Endothelial cell of umbilical vein (primary cell): Measurements from ENCODE around the gene ITPR2. TPM values are rescaled to one million over a fixed set of nuclear protein-coding genes. Genes with fewer than 3 reads are reported as not detected.
"Not testable (repeated sequence)": the region's sequence is repeated elsewhere in the genome, so short reads cannot be mapped to it uniquely, and the experiment has no call there.

Experiments
- BruUV-seq: library from RNA; stranded (reverse); fragments of 400-500 nt; replicated peaks from 2 replicates; lab custom pipeline; 2021; lab: Mats Ljungman, UMichigan
- CTCF ChIA-PET: fragments of 300-600, 350-600 bp; sonication (Branson Sonifier 250); formaldehyde crosslinking; loops from one replicate; lab custom pipeline; 2021; ENCODE audit warnings: antibody characterized with exemption, inconsistent platforms; lab: Charles Lee
- POLR2A ChIA-PET: fragments of 300-600, 350-600 bp; sonication (Branson Sonifier 250); formaldehyde crosslinking; loops from one replicate; lab custom pipeline; 2021; ENCODE audit warnings: antibody characterized with exemption, inconsistent platforms; lab: Charles Lee
- DNase-seq: peaks from one replicate; pipeline ENCODE4 v3.0.0-alpha.2; 2011; ENCODE audit warnings: low read depth, low spot score
- FAIRE-seq: peaks from 2 replicates; lab custom pipeline; 2011; peaks lifted over from hg19 to GRCh38; lab: Jason Lieb, UNC
- H2AFZ ChIP-seq: 2 replicates; pipeline ENCODE4 v1.6.0; 2012; ENCODE audit warnings: low read depth, low read length, control low read depth, inconsistent platforms
- H3K27ac ChIP-seq: 2 replicates; pipeline ENCODE4 v1.5.1; 2011; ENCODE audit warnings: low read depth, mild to moderate bottlenecking, control low read depth, low read length, moderate library complexity; ENCODE audit not compliant: insufficient read depth
- H3K27me3 ChIP-seq, 2 experiments: 2 replicates each; pipeline versions ENCODE4 v1.6.0 to v1.6.1; 2011; ENCODE audit warnings: low read length in 2 of 2, mixed read lengths in 1 of 2; ENCODE audit not compliant: control insufficient read depth in 2 of 2, insufficient read depth in 2 of 2
- H3K36me3 ChIP-seq, 2 experiments: 2 replicates in 1 of 2; 3 replicates in 1 of 2; pipeline ENCODE4 v1.5.1; 2011; ENCODE audit warnings: low read length in 2 of 2, mild to moderate bottlenecking in 1 of 2, moderate library complexity in 1 of 2; ENCODE audit not compliant: control insufficient read depth in 2 of 2, insufficient read depth in 2 of 2; ENCODE audit errors: extremely low read depth in 1 of 2
- H3K4me1 ChIP-seq: 3 replicates; pipeline ENCODE4 v1.5.1; 2011; ENCODE audit warnings: mild to moderate bottlenecking, low read length; ENCODE audit not compliant: control insufficient read depth, insufficient read depth; ENCODE audit errors: extremely low read depth
- H3K4me2 ChIP-seq: 2 replicates; pipeline ENCODE4 v1.6.1; 2011; ENCODE audit warnings: low read length, control low read depth, mixed read lengths; ENCODE audit not compliant: insufficient read depth
- H3K4me3 ChIP-seq, 3 experiments: fragments of 200-600 bp in 1 of 3; sonication (generic), shearing (Covaris generic) in 1 of 3; replicated peaks in 1 of 3; 2 replicates each; pipeline ENCODE4 v1.5.1; 2011 to 2016; ENCODE audit warnings: control low read depth in 3 of 3, low read length in 3 of 3, mild to moderate bottlenecking in 2 of 3, inconsistent platforms in 1 of 3, low read depth in 1 of 3, moderate library complexity in 1 of 3; ENCODE audit not compliant: insufficient read depth in 1 of 3
- H3K79me2 ChIP-seq: 2 replicates; pipeline ENCODE4 v1.6.0; 2012; ENCODE audit warnings: low read length, inconsistent platforms; ENCODE audit not compliant: control insufficient read depth, insufficient read depth
- H3K9ac ChIP-seq: replicated peaks from 2 replicates; pipeline ENCODE3; 2011; ENCODE audit warnings: low read length, control low read depth; ENCODE audit not compliant: insufficient read depth; ENCODE audit errors: extremely low read depth
- H3K9me1 ChIP-seq: replicated peaks from 3 replicates; pipeline ENCODE4 v1.6.0; 2011; ENCODE audit warnings: mild to moderate bottlenecking, low read length; ENCODE audit not compliant: control insufficient read depth, insufficient read depth; ENCODE audit errors: extremely low read depth
- H3K9me3 ChIP-seq: replicated peaks from 2 replicates; pipeline ENCODE4 v1.5.1; 2012; ENCODE audit warnings: low read length, inconsistent platforms; ENCODE audit not compliant: control insufficient read depth, insufficient read depth
- H4K20me1 ChIP-seq: replicated peaks from 2 replicates; pipeline ENCODE3; 2011; ENCODE audit warnings: mild to moderate bottlenecking, low read length; ENCODE audit not compliant: control insufficient read depth, insufficient read depth; ENCODE audit errors: extremely low read depth
- JUN ChIP-seq: IDR thresholded peaks from 2 replicates; pipeline ENCODE4 v1.6.1; 2011; ENCODE audit warnings: borderline replicate concordance, low read depth; ENCODE audit not compliant: insufficient read length, insufficient read depth
- dilution Hi-C: fragments of 300-500 bp; cut with MboI; formaldehyde crosslinking; loops from one replicate; pipeline ENCODE4 v1.15.0; 2019; ENCODE audit warnings: low sequenced_read_pairs; ENCODE audit not compliant: extremely low pct_ligation_motif_present
- intact Hi-C: fragments of 100-400 bp; cut with micrococcal nuclease; formaldehyde crosslinking; loops from one replicate; pipeline ENCODE4 v1.10.0; 2022
- polyA plus RNA-seq, 4 experiments: library from polyadenylated mRNA; depleted of rRNA in 3 of 4; stranded (reverse) in 3 of 4; unstranded in 1 of 4; fragments of >200 nt; gene quantifications; 2 replicates each; pipeline versions ENCODE4 v1.2.1 to v1.2.3, GENCODE V29; 2011 to 2012; ENCODE audit warnings: missing spikeins in 1 of 4
- total RNA-seq: library from RNA; stranded (reverse); gene quantifications from 2 replicates; pipeline ENCODE4 v1.2.3, GENCODE V29; 2021

ITPR2 gene
- total and polyA plus RNA-seq, 2 donors (not counting 3 experiments of a cell fraction or from before 2014, with no cell fraction given) = 16.2 to 86.8 TPM

DNA sequence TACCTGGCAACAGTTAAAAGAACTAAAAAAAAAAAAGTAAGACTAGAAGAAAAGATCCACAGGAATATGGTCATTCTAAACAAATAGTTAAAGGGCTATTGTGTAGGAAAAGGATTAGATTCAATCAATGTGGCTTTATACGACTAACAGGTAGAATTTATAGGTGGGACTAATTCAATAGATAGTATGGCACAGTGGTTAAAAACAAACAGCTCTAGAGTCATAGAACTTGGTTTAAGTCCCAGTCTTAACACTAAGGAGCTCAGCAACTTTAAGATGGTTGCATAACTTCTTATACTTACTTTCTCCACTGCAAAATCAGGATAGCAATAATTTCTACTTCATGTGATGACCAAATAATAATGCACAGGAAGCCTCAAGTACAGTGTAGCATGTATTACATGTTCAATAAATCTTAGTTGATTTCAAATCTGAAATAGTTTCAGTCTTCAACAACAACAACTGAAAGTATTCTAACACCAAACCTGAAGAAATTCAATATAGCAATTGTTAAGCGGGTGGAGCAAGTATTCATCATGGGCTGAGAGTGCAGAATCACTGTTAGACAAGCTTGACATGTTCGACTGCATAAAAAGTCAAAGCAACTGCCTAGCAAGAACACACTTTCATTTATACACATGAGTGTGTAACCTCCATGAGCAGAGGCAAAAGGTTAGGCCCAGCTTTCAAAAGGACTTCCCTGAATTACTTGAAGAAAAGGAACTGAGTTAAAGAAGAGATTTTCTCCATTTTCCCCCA, 50.4 kb downstream of the ITPR2 start:
- no peak overlapping the region for H2AFZ ChIP-seq
- no peaks in the 10 kb centered on the region for H3K79me2 ChIP-seq
- H3K27me3 ChIP-seq = no peaks in the 10 kb centered on the region
- no TSS peak for BruUV-seq
- CTCF ChIA-PET = interaction anchor here (1.0 to 1.4 kb wide), 2 partner anchors 63 to 103 kb away, joined by 3 read pairs; no protein-coding TSS in a partner anchor
- intact Hi-C loops (no loop called here), dilution Hi-C loops (no loop called here)
- H4K20me1 ChIP-seq = no peaks in the 10 kb centered on the region
- no peak overlapping the region for H3K4me2 ChIP-seq
- FAIRE-seq (no peak), DNase-seq (no peak)
- POLR2A ChIA-PET = no interaction called here
- no peak overlapping the region for H3K4me3 ChIP-seq
- H3K36me3 ChIP-seq = no peaks in the 10 kb centered on the region
- no peak overlapping the region for H3K9ac ChIP-seq
- H3K4me1 ChIP-seq = peaks cover 12% of the 10 kb centered on the region
- no peak for TF ChIP-seq JUN
- H3K9me1 ChIP-seq = no peaks in the 10 kb centered on the region
- H3K9me3 ChIP-seq = no peaks in the 10 kb centered on the region
- no peak overlapping the region for H3K27ac ChIP-seq

DNA sequence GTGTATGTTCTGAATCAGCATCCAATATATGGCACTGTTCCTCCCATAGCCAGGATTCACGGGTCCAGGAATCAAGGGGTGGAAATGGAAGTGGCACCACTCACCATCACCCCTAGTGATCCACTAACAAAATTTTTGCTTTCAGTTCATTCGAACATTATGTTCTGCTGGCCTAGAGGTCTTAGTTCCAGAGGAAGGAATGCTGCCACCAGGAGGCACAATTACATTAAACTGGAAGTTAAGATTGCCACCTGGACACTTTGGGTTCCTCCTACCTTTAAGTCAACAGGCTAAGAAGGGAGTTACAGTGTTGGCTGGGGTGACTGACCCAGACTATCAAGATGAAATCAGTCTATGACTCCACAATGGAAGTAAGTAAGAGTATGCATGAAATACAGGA, 52.3 kb downstream of the ITPR2 start:
- FAIRE-seq, H3K9me3 ChIP-seq, H3K9me1 ChIP-seq, CTCF ChIA-PET, H4K20me1 ChIP-seq, H3K79me2 ChIP-seq, H3K27ac ChIP-seq, POLR2A ChIA-PET, DNase-seq, H3K4me2 ChIP-seq, BruUV-seq, H3K9ac ChIP-seq, H3K36me3 ChIP-seq, H3K27me3 ChIP-seq, dilution Hi-C loops, H3K4me3 ChIP-seq, H2AFZ ChIP-seq, intact Hi-C loops, H3K4me1 ChIP-seq: not testable (repeated sequence)

DNA sequence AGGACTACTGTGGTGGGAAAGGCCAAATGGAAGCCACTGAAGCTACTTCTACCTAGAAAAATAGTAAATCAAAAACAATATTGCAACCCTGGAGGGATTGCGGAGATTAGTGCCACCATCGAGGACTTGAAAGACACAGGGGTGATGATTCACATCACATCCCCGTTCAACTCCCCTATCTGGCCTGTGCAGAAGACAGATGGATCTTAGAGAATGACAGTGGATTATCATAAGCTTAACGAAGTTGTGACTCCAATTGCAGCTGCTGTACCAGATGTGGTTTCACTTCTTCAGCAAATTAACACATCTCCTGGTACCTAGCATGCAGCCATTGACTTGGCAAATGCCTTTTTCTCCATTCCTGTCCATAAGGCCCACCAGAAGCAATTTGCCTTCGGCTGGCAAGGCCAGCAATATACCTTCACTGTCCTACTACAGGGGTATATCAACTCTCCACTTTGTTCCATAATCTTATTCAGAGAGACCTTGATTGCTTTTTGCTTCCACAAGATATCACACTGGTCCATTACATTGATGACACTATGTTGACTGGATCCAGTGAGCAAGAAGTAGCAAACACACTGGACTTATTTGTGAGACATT, 54.7 kb downstream of the ITPR2 start:
- POLR2A ChIA-PET = not testable (repeated sequence)

More for the DNA sequence above, 54.7 kb downstream of the ITPR2 start:
- H3K9ac ChIP-seq, CTCF ChIA-PET, H3K79me2 ChIP-seq, H3K36me3 ChIP-seq, DNase-seq, H2AFZ ChIP-seq, H3K4me2 ChIP-seq, H3K4me1 ChIP-seq, H3K27ac ChIP-seq, FAIRE-seq, H3K27me3 ChIP-seq, H4K20me1 ChIP-seq, H3K4me3 ChIP-seq, intact Hi-C loops, BruUV-seq, dilution Hi-C loops, H3K9me1 ChIP-seq, H3K9me3 ChIP-seq: not testable (repeated sequence)
